Pancreas (tissue), 10 donors: ENCODE measurements around the gene IL1RAP. TPM values are rescaled to one million over a fixed set of nuclear protein-coding genes. Genes with fewer than 3 reads are reported as not detected.

Experiments
- ATAC-seq, 4 donors: fragments of 200-7000 bp; cut with Tn5 transposase; one replicate each; pipeline versions ENCODE4 v1.8.0 to v1.9.1; 2020; ENCODE audit warnings: mild to moderate bottlenecking in 4 of 4, moderate library complexity in 4 of 4
- DNase-seq, 6 donors: peaks; one replicate each; pipeline ENCODE4 v3.0.0-alpha.2; 2020
- FAIRE-seq: peaks from 2 replicates; lab custom pipeline; 2012; peaks lifted over from hg19 to GRCh38; lab: Jason Lieb, UNC
- H3K27ac ChIP-seq, 4 donors: fragments of 200-600 bp; sonication (generic); 1 replicate in 3 of 4; 2 replicates in 1 of 4; pipeline versions ENCODE4 v1.5.0 to v1.8.0; 2020
- H3K27me3 ChIP-seq, 4 donors: fragments of 200-600 bp; one replicate each; pipeline ENCODE4 v1.8.0; 2021
- H3K36me3 ChIP-seq, 3 donors: fragments of 200-600 bp; sonication (generic) in 1 of 3; one replicate each; pipeline versions ENCODE4 v1.5.0 to v1.8.0; 2020 to 2021
- H3K4me1 ChIP-seq, 3 donors: fragments of 200-600 bp; one replicate each; pipeline ENCODE4 v1.8.0; 2021
- H3K4me3 ChIP-seq, 4 donors: fragments of 200-600 bp; sonication (generic) in 2 of 4; one replicate each; pipeline versions ENCODE4 v1.5.0 to v1.8.0; 2020 to 2021
- H3K9me3 ChIP-seq, 4 donors: fragments of 200-600 bp; one replicate each; pipeline ENCODE4 v1.8.0; 2021
- WGBS, 2 donors: extraction: QIAGEN DNeasy Blood & Tissue Kit; methylation state at CpG; one replicate each; pipeline ENCODE4 v1.1.7; 2013; 5-methylcytosine and 5-hydroxymethylcytosine counted together
- intact Hi-C, 3 donors: fragments of 100-400 bp; cut with DNase I; formaldehyde crosslinking; loops; one replicate each; pipeline versions ENCODE4 v1.11.1 to v1.14.2; 2022
- polyA plus RNA-seq, 2 donors: library from polyadenylated mRNA; stranded (reverse); fragments of 200-250 nt; gene quantifications; one replicate each; pipeline ENCODE4 v1.2.3, GENCODE V29; 2013
- total RNA-seq, 6 donors: library from RNA; stranded (reverse); fragmentation: NEBNext Ultra II Directional in 4 of 6; extraction: Animal tissue kit (Norgen Biotek cat#: 25700) in 4 of 6; gene quantifications; one replicate each; pipeline versions ENCODE4 v1.2.1 to v1.2.4, GENCODE V29; 2021 to 2023
- TF ChIP-seq, protein P1 (sequence below), 4 donors: fragments of 200-600 bp; sonication (generic) in 3 of 4; IDR thresholded peaks; one replicate each; pipeline versions ENCODE4 v1.5.0 to v1.8.0; 2021; ENCODE audit warnings: antibody characterized with exemption in 4 of 4
- donor health status: healthy with polysubstance abuse.
- donor health status: DM: no; HTN: no; CAD: no; lungs with moderate emphysema.
- donor health status: DM: no; HTN: no; CAD: no.
- donor health status: control.
- donor health status: control.
- donor health status: Bipolar disorder and iron deficiency.
- donor health status: DM: yes; HTN: yes; CAD: no.
- donor health status: DM: no; HTN: no; CAD: no.
- donor health status: DM: no; HTN: no; CAD: no.
- donor health status: DM: yes; HTN: yes; CAD: no.

IL1RAP gene
- total and polyA plus RNA-seq, 8 donors, result 0.49 to 9.3 (median 3.4) TPM

DNA sequence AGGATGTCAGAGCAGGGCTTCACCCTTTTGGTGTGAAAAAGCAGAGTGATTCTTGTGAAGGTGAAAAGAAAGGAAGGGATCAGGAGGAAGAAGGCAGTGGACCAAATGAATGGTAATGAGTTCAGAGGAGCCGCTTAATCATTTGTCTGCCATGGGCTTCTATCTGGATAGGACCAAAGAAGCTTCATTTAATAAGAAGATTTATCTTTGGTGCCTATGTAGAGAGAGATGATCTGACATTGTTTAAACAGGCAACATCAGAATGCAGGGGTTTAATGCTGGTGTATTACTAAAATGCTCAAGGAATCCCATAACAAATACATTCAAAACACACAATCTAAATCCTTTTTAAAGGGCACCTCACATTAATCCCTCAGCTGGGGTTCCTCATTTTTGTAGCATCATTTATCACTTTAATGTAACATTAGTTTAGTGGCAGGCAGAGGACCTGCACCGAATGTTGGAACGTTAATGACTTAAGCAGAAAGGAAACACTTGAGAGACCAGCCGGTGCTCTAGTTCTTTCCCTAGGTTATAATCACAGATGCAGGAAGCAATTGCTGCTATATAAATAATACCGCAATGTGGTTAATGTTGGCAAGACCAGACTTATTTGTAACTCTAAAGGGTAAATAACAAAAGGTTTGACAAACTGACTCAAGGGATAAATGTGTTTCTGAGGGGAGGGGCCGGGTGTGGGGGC, 27.9 kb upstream of the IL1RAP start:
- H3K27ac ChIP-seq, result no peak overlapping the region
- 33 to 38% methylated on average over 6 of the region's 6 CpGs for WGBS, 2 donors
- TF ChIP-seq, protein P1, sequence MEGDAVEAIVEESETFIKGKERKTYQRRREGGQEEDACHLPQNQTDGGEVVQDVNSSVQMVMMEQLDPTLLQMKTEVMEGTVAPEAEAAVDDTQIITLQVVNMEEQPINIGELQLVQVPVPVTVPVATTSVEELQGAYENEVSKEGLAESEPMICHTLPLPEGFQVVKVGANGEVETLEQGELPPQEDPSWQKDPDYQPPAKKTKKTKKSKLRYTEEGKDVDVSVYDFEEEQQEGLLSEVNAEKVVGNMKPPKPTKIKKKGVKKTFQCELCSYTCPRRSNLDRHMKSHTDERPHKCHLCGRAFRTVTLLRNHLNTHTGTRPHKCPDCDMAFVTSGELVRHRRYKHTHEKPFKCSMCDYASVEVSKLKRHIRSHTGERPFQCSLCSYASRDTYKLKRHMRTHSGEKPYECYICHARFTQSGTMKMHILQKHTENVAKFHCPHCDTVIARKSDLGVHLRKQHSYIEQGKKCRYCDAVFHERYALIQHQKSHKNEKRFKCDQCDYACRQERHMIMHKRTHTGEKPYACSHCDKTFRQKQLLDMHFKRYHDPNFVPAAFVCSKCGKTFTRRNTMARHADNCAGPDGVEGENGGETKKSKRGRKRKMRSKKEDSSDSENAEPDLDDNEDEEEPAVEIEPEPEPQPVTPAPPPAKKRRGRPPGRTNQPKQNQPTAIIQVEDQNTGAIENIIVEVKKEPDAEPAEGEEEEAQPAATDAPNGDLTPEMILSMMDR (IDR thresholded peaks at IDR 0.05), result no peak
- no peaks in the 10 kb centered on the region for H3K27me3 ChIP-seq
- H3K36me3 ChIP-seq, result no peaks in the 10 kb centered on the region
- no peak overlapping the region for H3K4me3 ChIP-seq
- no peak for DNase-seq
- FAIRE-seq, result no peak
- H3K4me1 ChIP-seq, result no peaks in the 10 kb centered on the region
- no peaks in the 10 kb centered on the region for H3K9me3 ChIP-seq
- intact Hi-C loops, result no loop called here
- peak in 2 of 4 donors; percentile 45 to 73 for ATAC-seq

DNA sequence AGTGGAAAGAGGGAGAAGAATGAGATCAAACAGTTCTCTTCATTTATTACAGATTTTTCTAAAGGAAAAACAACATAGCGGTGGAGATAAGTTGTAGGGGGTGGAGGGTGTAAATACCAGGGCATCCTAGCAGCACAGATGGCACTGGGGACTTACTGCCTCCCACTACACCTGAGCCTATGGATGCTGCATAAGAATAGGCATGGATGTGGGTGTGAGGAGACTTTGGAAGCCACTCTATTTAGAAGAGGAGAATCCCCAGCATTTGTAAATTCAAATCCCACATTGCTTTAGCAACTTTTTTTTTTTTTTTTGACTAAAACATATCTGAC, 27.4 kb upstream of the IL1RAP start:
- TF ChIP-seq, protein P1 (IDR thresholded peaks at IDR 0.05), result no peak
- intact Hi-C loops, result no loop called here
- Histone ChIP-seq H3K9me3 (no peaks in the 10 kb centered on the region), H3K27ac (no peak overlapping the region), H3K4me3 (no peak overlapping the region), H3K36me3 (no peaks in the 10 kb centered on the region), H3K27me3 (no peaks in the 10 kb centered on the region), H3K4me1 (no peaks in the 10 kb centered on the region)
- no peak for FAIRE-seq
- no peak for DNase-seq
- 42% methylated on average over 1 of the region's 1 CpG for WGBS, 2 donors
- peak in 1 of 4 donors; percentile 18 for ATAC-seq

- FAIRE-seq (no peak), ATAC-seq (no peak), DNase-seq (no peak)
- Histone ChIP-seq H3K36me3 (no peaks in the 10 kb centered on the region), H3K9me3 (no peaks in the 10 kb centered on the region), H3K4me3 (no peak overlapping the region), H3K27me3 (no peaks in the 10 kb centered on the region), H3K27ac (no peak overlapping the region), H3K4me1 (no peaks in the 10 kb centered on the region)
- intact Hi-C loops, result no loop called here
- TF ChIP-seq, protein P1 (IDR thresholded peaks at IDR 0.05), result no peak
- WGBS, 2 donors, result 64 to 69% methylated on average over 4 of the region's 4 CpGs
Observed at GRCh38 chr3:190486908-190487607, 26.8 kb upstream of the IL1RAP start.

GRCh38 chr3:190491533-190492054, 22.3 kb upstream of the IL1RAP start:
- peak in 3 of 4 donors; percentile 44 to 94 (median 79) for ATAC-seq
- Histone ChIP-seq H3K27me3 (no peaks in the 10 kb centered on the region), H3K27ac (no peak overlapping the region), H3K4me1 (no peaks in the 10 kb centered on the region), H3K36me3 (no peaks in the 10 kb centered on the region), H3K4me3 (no peak overlapping the region), H3K9me3 (no peaks in the 10 kb centered on the region)
- FAIRE-seq, result no peak
- 36 to 40% methylated on average over 4 of the region's 4 CpGs for WGBS, 2 donors
- peak in 1 of 6 donors; percentile 29 for DNase-seq
- intact Hi-C loops, result no loop called here
- TF ChIP-seq, protein P1 (IDR thresholded peaks at IDR 0.05), result no peak

GRCh38 chr3:190492129-190492528, 21.8 kb upstream of the IL1RAP start:
- Histone ChIP-seq H3K36me3 (no peaks in the 10 kb centered on the region), H3K9me3 (no peaks in the 10 kb centered on the region), H3K4me3 (no peak overlapping the region), H3K4me1 (no peaks in the 10 kb centered on the region), H3K27me3 (no peaks in the 10 kb centered on the region), H3K27ac (no peak overlapping the region)
- TF ChIP-seq, protein P1 (IDR thresholded peaks at IDR 0.05), result no peak
- FAIRE-seq, result no peak
- intact Hi-C loops, result no loop called here
- no peak for DNase-seq
- ATAC-seq, result no peak
